LNCAP (cell line): ENCODE results near the gene ZNF862.

Experiments
- CTCF ChIP-seq: fragments of 450-650 bp; IDR thresholded peaks from 2 replicates; pipeline ENCODE4 v1.5.1; 2017; ENCODE audit warnings: mild to moderate bottlenecking

Gene ZNF862

GRCh38 chr7:149817301-149817771 lies 20.8 kb upstream of the ZNF862 start:
- TF ChIP-seq CTCF, result no peak

DNA sequence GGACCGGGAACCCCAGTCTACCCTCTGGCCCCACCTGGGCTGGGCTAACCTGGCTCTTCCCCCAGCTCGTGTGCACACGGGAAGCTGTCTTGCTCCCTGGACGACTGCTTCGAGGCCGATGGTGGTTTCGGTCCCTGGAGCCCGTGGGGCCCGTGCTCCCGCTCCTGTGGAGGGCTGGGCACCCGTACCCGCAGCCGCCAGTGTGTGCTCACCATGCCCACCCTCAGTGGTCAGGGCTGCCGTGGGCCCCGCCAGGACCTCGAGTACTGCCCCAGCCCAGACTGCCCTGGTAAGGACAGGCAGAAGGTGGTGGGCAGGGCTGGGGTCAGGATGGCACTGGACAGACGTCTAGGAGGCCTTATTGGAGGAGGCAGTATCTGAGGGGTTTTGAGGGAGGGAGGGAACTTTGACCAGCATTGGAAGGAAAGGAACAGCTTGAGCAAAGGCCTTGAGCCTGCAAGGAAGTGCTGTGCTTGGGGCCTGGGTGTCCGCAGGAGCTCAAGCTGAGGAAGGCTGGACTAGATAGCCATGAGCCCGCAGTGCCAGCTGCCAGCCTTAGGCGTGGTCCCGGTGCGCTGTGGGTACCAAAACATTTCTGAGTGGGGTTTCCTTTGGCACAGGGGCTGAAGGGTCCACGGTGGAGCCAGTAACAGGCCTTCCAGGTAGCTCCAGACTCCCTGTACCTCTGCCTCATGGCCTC lies 20.2 kb upstream of the ZNF862 start:
- TF ChIP-seq CTCF, result no peak

- TF ChIP-seq CTCF, result no peak
Measured at GRCh38 chr7:149818536-149818840, 19.7 kb upstream of the ZNF862 start.

DNA sequence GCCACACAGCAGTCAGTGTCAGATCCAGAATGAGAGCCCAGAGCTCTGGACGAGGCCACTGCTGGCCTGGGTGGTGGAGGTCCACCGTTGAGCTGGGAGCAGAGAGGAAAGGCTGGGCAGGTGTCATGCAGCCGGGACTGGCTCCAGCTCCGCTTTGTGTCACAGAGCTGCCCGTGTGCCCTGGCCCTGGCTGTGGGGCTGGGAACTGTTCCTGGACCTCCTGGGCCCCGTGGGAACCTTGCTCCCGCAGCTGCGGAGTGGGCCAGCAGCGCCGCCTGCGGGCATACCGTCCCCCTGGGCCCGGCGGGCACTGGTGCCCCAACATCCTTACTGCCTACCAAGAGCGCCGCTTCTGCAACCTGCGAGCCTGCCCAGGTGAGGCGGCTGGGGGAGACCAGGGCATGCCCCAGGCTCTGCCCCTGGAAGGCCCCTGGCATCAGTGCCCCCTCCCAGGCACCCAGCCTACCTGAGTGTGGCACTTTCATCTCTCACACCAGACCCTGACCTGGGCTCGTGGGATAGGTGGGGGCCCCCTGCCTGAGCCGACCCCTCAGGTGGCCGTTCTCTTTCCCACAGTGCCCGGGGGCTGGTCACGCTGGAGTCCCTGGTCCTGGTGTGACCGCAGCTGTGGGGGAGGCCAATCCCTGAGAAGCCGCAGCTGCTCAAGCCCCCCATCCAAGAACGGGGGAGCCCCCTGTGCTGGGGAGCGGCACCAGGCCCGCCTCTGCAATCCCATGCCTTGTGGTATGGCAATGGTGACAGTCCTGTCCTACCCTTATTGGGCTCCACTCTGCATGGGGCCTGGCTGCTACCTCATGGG lies 18.8 kb upstream of the ZNF862 start:
- TF ChIP-seq CTCF, result no peak

GRCh38 chr7:149819961-149820340 lies 18.2 kb upstream of the ZNF862 start:
- TF ChIP-seq CTCF, result no peak

- no peak for TF ChIP-seq CTCF
Measured at GRCh38 chr7:149820622-149821190, 17.5 kb upstream of the ZNF862 start.

DNA sequence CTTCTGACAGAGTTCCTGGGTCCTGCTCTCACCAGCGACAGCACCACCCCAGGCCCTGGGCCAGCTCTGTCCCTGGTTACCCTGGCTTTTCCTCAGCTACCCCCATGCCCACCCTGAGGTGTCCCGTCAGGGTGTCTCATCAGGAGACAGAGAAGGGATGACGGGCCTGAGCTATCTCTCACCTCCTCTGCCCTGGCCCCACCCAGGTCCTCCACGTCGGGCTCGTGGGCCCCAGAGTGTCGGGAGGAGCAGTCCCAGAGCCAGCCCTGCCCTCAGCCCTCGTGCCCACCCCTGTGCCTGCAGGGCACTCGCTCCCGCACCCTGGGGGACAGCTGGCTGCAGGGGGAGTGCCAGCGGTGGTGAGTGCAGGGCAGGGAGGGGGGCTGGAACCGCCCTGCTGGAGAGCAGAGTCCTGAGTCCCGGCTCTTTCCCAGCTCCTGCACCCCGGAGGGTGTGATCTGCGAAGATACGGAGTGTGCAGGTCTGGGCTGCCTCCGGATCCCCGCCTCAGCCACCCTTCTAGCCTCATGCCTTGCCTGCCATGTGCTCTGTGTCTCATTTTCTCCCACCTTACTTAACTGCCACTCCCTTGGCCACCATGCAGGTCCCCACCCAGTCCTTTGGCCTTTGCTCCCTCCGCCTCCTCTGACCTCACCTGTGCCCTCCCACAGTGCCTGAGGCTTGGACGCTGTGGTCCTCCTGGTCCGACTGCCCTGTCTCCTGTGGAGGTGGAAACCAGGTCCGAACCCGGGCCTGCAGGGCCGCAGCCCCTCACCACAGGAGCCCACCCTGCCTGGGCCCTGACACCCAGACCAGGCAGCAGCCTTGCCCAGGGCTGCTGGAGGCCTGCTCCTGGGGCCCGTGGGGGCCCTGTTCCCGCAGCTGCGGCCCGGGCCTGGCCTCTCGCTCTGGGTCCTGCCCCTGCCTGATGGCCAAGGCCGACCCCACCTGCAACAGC lies 16.7 kb upstream of the ZNF862 start:
- TF ChIP-seq CTCF, result no peak
